Colon (tissue), 2 donors: ENCODE data around the gene TRIM24.
"Not testable (repeated sequence)": the region's sequence is repeated elsewhere in the genome, so short reads cannot be mapped to it uniquely, and the experiment has no call there.

ENCODE experiments used
- FAIRE-seq: peaks from 2 replicates; lab custom pipeline; 2012; peaks lifted over from hg19 to GRCh38; lab: Jason Lieb, UNC
- donor health status: control.
- donor health status: control.

Gene TRIM24

GRCh38 chr7:138460176-138460648 lies at the start of gene TRIM24:
Gene TRIM24 (plus strand): TSS chr7:138460259. CDS start chr7:138460549, 290 bp downstream.
- FAIRE-seq = no peak

GRCh38 chr7:138412077-138412476 lies 48.0 kb upstream of the TRIM24 start:
- not testable (repeated sequence) for FAIRE-seq

GRCh38 chr7:138412921-138413320 lies 47.1 kb upstream of the TRIM24 start:
- FAIRE-seq = not testable (repeated sequence)

GRCh38 chr7:138417078-138417700 lies 42.9 kb upstream of the TRIM24 start:
- no peak for FAIRE-seq

GRCh38 chr7:138417764-138418163 lies 42.3 kb upstream of the TRIM24 start:
- FAIRE-seq = no peak

- FAIRE-seq = not testable (repeated sequence)
These were observed 41.7 kb upstream of the TRIM24 start for GRCh38 chr7:138418403-138418802.

- no peak for FAIRE-seq
These were observed 35.0 kb upstream of the TRIM24 start for GRCh38 chr7:138425026-138425425.

GRCh38 chr7:138429577-138430250 lies 30.3 kb upstream of the TRIM24 start:
- no peak for FAIRE-seq

- FAIRE-seq = no peak
These were observed 28.5 kb upstream of the TRIM24 start for GRCh38 chr7:138431517-138431916.

GRCh38 chr7:138433583-138434443 lies 26.2 kb upstream of the TRIM24 start:
- FAIRE-seq = no peak

- FAIRE-seq = no peak
These were observed 25.5 kb upstream of the TRIM24 start for GRCh38 chr7:138434597-138435019.

GRCh38 chr7:138435231-138435919 lies 24.7 kb upstream of the TRIM24 start:
- no peak for FAIRE-seq

GRCh38 chr7:138436388-138436787 lies 23.7 kb upstream of the TRIM24 start:
- FAIRE-seq = no peak

- no peak for FAIRE-seq
These were observed 19.6 kb upstream of the TRIM24 start for GRCh38 chr7:138440460-138440859.

- no peak for FAIRE-seq
These were observed 17.2 kb upstream of the TRIM24 start for GRCh38 chr7:138442822-138443221.

- no peak for FAIRE-seq
These were observed 10.5 kb upstream of the TRIM24 start for GRCh38 chr7:138449580-138449979.

GRCh38 chr7:138455609-138456008 lies 4.5 kb upstream of the TRIM24 start:
- no peak for FAIRE-seq

- FAIRE-seq = no peak
These were observed 3.8 kb upstream of the TRIM24 start for GRCh38 chr7:138456220-138456619.

- no peak for FAIRE-seq
These were observed 1.3 kb upstream of the TRIM24 start for GRCh38 chr7:138458576-138459412.

- FAIRE-seq = no peak
These were observed 465 bp upstream of the TRIM24 start for GRCh38 chr7:138459413-138460175.
